LNCAP (cell line): ENCODE data around the gene LAMB3.

Experiments used
- TF ChIP-seq, protein P1 (sequence below): fragments of 450-650 bp; IDR thresholded peaks from 2 replicates; pipeline ENCODE4 v1.5.1; 2017; ENCODE audit warnings: mild to moderate bottlenecking

The LAMB3 gene

DNA sequence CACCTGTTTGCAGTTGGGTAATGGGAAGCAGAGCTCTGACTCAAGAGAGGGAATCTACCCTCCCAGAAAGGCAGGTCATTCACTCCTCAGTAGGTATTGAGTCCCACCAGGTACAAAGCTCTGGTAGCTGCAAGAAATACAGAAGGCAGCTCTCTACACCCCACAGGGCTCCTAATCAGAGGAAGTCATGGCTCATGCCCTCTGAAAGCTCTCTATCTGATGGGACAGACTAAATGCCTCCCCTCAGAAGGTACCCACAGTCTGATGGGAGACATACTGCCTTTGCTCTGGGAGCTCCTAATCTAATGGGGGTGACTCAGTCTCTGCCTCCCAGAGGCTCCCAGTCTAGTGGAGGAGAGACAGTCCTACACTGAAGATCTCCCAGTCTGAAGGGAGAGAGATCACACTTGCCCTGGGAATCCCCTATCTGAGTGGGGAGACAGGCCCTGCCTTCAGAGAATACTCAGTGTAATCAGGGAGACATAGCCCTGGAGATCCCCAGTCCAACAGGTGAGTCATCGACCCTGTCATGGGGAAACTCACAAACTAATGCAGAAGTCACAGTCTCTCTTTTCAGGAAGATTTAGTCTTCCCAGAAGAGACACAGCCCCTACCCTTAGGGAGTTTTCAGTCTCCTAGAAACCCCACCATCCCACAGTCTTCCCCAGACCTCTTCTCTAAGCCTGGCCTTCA lies 45.0 kb downstream of the LAMB3 start:
- TF ChIP-seq, protein P1, sequence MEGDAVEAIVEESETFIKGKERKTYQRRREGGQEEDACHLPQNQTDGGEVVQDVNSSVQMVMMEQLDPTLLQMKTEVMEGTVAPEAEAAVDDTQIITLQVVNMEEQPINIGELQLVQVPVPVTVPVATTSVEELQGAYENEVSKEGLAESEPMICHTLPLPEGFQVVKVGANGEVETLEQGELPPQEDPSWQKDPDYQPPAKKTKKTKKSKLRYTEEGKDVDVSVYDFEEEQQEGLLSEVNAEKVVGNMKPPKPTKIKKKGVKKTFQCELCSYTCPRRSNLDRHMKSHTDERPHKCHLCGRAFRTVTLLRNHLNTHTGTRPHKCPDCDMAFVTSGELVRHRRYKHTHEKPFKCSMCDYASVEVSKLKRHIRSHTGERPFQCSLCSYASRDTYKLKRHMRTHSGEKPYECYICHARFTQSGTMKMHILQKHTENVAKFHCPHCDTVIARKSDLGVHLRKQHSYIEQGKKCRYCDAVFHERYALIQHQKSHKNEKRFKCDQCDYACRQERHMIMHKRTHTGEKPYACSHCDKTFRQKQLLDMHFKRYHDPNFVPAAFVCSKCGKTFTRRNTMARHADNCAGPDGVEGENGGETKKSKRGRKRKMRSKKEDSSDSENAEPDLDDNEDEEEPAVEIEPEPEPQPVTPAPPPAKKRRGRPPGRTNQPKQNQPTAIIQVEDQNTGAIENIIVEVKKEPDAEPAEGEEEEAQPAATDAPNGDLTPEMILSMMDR = no peak

DNA sequence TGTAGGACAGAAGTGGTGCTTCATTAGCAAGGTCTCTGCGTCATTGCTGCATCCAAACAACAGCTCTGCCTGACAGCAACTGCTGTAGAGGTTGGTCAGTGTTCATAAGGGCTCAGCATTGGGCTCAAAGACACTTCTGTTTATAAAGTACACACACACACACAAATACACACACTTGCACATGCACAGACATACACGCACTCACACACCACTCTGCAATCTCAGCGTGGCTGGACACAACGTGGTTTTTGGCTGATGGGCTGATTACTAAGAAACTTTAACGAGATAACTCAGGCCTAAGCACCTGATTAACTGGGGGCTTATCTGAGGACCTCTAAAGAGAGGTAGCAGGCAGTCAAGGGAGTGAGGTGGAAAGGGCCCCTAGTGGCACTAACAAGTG lies 48.3 kb downstream of the LAMB3 start:
- TF ChIP-seq, protein P1 = no peak

DNA sequence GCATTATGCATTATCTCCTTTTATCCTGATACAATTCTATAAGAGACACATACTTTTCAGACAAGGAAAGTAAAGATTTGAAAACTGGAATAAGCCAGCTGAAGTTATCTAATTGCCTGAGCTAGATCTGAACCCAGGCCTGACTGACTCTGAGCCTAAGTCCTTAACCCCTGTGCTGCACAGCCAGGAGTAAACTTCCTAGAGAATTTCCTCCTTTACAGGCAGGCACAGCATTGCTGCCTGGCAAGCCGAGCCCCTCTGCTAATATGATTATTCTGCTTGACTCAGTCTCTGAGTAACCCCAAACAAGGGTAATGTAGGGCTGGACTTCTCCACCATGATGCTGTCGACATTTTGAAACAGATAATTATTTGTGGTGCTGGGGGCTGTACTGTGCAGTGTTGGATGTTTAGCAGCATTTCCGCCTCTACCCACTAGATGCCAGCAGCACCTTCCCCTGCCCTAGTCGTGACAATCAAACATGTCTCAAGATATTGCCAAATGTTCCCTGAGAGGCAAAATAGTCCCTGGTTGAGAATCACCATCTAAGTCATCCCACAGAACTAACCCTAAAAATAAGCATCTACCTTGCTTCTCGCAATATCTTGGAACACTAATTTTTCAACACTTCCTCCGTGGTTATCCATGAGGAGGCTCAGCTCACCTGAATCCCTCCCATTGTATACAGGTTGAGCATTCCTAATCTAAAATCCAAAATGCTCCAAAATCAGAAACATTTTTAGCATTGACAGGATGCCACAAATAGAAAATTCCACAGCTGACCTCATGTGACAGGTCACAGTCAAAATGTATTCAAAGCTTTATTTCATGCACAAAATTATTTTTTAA lies 50.2 kb downstream of the LAMB3 start:
- TF ChIP-seq, protein P1 = peak; percentile 81

DNA sequence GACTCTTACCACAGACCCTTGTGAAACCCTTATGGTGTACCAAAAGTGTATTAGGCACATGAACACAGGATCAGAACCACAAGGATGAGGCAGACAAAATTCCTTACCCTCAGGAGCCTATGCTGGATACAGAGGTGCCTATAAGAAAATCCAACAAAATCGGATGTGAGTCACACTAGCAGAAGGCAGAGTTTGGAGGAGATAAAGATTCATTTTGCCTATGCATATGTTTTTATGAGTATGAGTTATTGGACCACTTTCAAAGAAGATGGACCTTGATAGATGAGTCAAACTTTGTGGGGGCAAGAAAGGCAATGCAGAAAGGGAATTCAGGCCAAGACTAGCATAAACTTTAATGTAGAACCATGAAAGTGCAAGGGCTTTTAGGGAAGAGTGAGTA lies 51.7 kb downstream of the LAMB3 start:
- TF ChIP-seq, protein P1 = no peak

DNA sequence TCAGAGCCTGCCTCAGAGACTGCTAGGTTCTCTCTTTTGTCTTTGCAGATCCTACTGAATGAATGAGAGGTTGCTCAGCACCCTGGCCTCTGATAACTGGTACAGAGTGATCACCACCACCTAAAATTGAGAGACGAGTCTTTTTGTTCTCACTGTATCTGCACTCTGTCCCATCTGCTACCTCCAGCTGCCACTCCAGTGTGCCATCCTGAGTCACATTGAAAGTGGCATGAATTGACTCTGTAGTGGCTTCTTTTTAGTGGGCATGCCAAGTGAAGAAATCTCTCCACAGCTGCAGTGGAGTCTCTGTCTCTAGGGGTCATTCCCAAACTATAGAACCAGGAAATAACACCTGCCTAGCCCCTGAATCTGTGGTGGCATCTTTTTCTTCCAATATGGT lies 54.0 kb downstream of the LAMB3 start:
- TF ChIP-seq, protein P1 = no peak

DNA sequence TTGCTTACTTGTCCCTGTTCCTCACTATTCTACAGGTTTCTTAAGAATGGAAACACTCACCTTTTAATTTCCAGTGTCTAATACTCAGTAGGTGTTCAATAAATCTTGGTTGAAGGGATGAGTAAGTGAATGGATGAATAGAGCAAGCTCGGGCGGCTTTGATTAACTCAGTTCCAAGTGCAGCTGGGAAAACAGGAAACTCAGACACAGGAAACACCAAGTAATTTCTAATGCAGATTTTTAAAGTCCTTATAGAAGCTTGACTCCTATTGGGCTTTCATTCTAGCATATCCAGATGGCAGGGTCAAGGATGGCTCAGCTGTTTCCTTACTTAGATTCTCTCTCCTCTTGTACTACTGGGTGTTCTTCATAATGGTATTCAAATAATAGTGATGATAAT lies 54.7 kb downstream of the LAMB3 start:
- TF ChIP-seq, protein P1 = no peak

DNA sequence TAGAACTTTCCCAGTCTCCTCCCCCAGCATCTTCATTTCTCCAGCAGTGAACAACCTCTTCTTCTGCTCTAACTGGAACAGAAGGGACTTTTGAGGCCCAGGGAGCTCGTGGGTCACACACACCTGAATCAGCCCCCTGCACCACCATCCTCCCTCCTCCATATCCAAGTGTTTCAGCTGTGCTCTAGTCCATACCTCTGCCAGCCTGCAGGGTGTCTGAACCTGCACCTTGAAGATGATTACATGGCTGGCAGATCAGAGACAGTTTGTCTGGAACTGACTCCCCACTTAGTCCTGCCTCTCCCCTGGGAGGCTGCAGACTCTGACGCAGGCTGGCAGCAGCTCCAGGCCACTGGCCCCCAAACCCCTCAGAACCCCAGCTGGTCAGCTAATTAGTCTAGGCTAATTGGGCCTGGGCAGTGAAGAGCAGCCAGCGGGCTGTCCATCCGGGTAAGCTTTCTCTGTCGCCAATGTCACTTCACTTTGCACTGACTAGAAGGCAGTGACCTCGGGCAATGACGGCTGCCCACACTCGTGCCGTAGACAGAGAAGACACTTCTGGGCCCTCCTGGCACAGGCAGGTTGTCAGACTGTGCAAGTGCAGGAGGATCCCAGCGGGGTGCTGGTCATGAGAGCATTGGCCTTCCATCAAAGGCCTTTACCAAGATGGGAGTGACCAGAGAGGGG lies 56.5 kb downstream of the LAMB3 start:
- TF ChIP-seq, protein P1 = no peak
